Upper lobe of right lung (tissue), 1 donor: ENCODE results near the gene PDCD1LG2. TPM values are rescaled to one million over a fixed set of nuclear protein-coding genes. Genes with fewer than 3 reads are reported as not detected.

ENCODE experiments used
- ATAC-seq: fragments of 200-7000 bp; cut with Tn5 transposase; one replicate; pipeline ENCODE4 v1.9.1; 2020; ENCODE audit warnings: mild to moderate bottlenecking, moderate library complexity
- DNase-seq: peaks from one replicate; pipeline ENCODE4 v3.0.0-alpha.2; 2020
- H3K27ac ChIP-seq: fragments of 200-600 bp; one replicate; pipeline ENCODE4 v1.8.0; 2022
- H3K27me3 ChIP-seq: fragments of 200-600 bp; one replicate; pipeline ENCODE4 v1.8.0; 2022; ENCODE audit warnings: mild to moderate bottlenecking
- H3K36me3 ChIP-seq: fragments of 200-600 bp; one replicate; pipeline ENCODE4 v1.8.0; 2022
- H3K4me1 ChIP-seq: fragments of 200-600 bp; one replicate; pipeline ENCODE4 v1.8.0; 2022
- H3K4me3 ChIP-seq: fragments of 200-600 bp; one replicate; pipeline ENCODE4 v1.8.0; 2022; ENCODE audit warnings: mild to moderate bottlenecking
- H3K9me3 ChIP-seq: fragments of 200-600 bp; one replicate; pipeline ENCODE4 v1.8.0; 2022
- intact Hi-C: fragments of 100-400 bp; cut with DNase I; formaldehyde crosslinking; loops from one replicate; pipeline ENCODE4 v1.11.0; 2022
- total RNA-seq: library from RNA; stranded (reverse); fragmentation: NEBNext Ultra II Directional; extraction: Animal tissue kit (Norgen Biotek cat#: 25700); gene quantifications from one replicate; pipeline ENCODE4 v1.2.1, GENCODE V29; 2021
- TF ChIP-seq, protein P1 (sequence below): fragments of 200-600 bp; IDR thresholded peaks from one replicate; pipeline ENCODE4 v1.8.0; 2022; ENCODE audit warnings: antibody characterized with exemption
- donor health status: DM: no; HTN: yes; CAD: no; lungs with severe emphysema.

PDCD1LG2 gene
- total RNA-seq, 1 donor from 2014 or later, result 6.3 TPM

- H3K27me3 ChIP-seq, result no peaks in the 10 kb centered on the region
- no peak for DNase-seq
- H3K4me1 ChIP-seq, result no peaks in the 10 kb centered on the region
- no peaks in the 10 kb centered on the region for H3K36me3 ChIP-seq
- H3K9me3 ChIP-seq, result no peaks in the 10 kb centered on the region
- no peak overlapping the region for H3K27ac ChIP-seq
- TF ChIP-seq, protein P1, sequence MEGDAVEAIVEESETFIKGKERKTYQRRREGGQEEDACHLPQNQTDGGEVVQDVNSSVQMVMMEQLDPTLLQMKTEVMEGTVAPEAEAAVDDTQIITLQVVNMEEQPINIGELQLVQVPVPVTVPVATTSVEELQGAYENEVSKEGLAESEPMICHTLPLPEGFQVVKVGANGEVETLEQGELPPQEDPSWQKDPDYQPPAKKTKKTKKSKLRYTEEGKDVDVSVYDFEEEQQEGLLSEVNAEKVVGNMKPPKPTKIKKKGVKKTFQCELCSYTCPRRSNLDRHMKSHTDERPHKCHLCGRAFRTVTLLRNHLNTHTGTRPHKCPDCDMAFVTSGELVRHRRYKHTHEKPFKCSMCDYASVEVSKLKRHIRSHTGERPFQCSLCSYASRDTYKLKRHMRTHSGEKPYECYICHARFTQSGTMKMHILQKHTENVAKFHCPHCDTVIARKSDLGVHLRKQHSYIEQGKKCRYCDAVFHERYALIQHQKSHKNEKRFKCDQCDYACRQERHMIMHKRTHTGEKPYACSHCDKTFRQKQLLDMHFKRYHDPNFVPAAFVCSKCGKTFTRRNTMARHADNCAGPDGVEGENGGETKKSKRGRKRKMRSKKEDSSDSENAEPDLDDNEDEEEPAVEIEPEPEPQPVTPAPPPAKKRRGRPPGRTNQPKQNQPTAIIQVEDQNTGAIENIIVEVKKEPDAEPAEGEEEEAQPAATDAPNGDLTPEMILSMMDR, result no peak
- no peak for ATAC-seq
- H3K4me3 ChIP-seq, result no peak overlapping the region
- intact Hi-C loops, result loop anchor here (5.0 to 10.0 kb wide), 2 partner anchors 411 to 609 kb away; partner anchors contain the start of genes INSL6 and JAK2
These were observed 85.8 kb downstream of the PDCD1LG2 start for GRCh38 chr9:5596173-5596572.

DNA sequence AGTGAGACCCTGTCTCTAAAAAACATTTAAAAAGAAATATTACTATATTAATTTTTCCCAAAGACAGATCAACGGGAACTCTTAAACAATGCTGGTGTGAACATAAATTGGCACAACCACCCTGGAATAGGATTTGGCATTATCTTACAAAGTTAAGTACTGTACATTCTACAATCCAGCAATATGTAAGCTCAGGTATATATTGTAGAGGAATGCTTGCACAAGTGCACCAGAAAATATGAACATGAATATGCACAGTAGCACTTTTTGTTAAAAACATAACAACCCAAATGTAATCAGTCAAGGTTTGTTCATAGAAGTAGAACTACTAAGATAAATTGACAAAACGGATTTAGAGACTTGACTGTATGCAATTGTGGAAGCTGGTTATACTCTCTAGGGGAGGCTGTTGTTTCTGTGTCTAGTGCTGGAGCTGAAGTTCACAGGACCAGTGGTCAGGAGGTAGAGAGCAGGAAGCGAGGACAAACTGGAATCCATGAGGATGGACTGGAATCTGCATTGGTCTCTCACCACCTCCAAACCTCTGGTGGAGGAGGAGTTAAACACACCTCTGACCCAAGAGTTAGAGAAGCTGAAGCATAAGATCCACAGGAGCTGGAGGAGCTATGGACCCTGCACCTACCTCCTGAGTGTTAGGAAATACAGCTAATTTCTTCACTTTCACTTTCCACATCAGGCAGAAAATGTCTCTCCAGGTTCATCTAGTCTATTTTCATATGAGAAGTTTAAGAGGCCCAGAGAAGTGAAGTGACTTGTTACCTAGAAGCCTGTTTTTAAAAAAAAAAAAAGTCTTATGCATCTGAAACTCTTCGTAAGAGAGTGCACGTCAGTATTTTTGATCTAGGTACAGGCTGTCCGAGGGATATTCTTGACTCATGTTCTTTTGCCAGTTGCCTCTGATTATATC, 98.2 kb downstream of the PDCD1LG2 start:
- peak; percentile 84 for ATAC-seq
- TF ChIP-seq, protein P1, result no peak
- no peaks in the 10 kb centered on the region for H3K27me3 ChIP-seq
- peak overlapping the region; percentile 79 for H3K27ac ChIP-seq
- H3K4me1 ChIP-seq, result peaks cover 8% of the 10 kb centered on the region
- DNase-seq, result no peak
- H3K4me3 ChIP-seq, result peak overlapping the region; percentile 49
- no peaks in the 10 kb centered on the region for H3K36me3 ChIP-seq
- H3K9me3 ChIP-seq, result no peaks in the 10 kb centered on the region
- intact Hi-C loops, result no loop called here

DNA sequence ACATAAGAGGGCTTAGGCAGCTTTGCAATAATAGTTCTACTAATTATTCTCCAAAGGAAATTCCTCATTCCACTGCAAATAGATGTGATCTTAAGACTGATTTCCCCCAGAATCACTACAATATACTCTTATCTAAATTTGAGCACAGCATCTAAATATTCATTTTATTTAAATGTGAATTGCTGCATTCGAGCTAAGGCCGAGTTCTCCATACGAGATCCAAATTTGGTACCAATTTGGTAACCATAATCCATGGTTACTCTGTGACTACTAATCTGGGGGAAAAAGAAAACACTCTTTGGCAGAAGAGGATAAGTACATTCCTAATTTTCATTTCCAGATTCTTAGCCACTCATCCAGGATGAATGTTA, 98.9 kb downstream of the PDCD1LG2 start:
- Histone ChIP-seq H3K27me3 (no peaks in the 10 kb centered on the region), H3K36me3 (no peaks in the 10 kb centered on the region), H3K9me3 (no peaks in the 10 kb centered on the region), H3K4me3 (peak overlapping the region; percentile 49), H3K4me1 (peaks cover 8% of the 10 kb centered on the region), H3K27ac (peak overlapping the region; percentile 79)
- DNase-seq, result no peak
- TF ChIP-seq, protein P1, result no peak
- intact Hi-C loops, result no loop called here
- no peak for ATAC-seq

DNA sequence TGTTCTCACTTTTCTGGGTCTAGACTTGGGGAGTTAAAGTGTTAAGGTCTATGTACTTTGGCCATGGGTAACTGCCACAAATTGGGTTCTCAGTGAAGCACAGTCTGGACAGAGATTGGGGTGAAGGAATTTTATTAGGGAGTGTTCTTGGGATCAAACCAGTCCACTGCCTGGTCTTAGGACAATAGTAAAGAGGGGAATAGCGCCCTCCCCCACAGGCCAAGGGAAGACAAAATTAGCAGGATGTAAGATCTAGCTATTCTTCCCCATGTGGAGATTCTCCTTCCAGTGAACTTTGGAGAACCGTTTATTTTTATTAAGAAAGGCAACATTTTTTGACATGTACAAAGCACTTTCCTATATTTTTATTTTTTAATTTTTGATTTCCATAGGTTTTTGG, 100.2 kb downstream of the PDCD1LG2 start:
- TF ChIP-seq, protein P1, result no peak
- Histone ChIP-seq H3K27me3 (no peaks in the 10 kb centered on the region), H3K27ac (no peak overlapping the region), H3K9me3 (no peaks in the 10 kb centered on the region), H3K36me3 (no peaks in the 10 kb centered on the region), H3K4me1 (peaks cover 8% of the 10 kb centered on the region), H3K4me3 (no peak overlapping the region)
- intact Hi-C loops, result no loop called here
- ATAC-seq (no peak), DNase-seq (no peak)

- H3K4me3 ChIP-seq, result no peak overlapping the region
- DNase-seq, result no peak
- H3K36me3 ChIP-seq, result no peaks in the 10 kb centered on the region
- ATAC-seq, result no peak
- H3K4me1 ChIP-seq, result peaks cover 8% of the 10 kb centered on the region
- H3K9me3 ChIP-seq, result no peaks in the 10 kb centered on the region
- TF ChIP-seq, protein P1, result no peak
- intact Hi-C loops, result no loop called here
- no peaks in the 10 kb centered on the region for H3K27me3 ChIP-seq
- H3K27ac ChIP-seq, result no peak overlapping the region
These were observed 101.2 kb downstream of the PDCD1LG2 start for GRCh38 chr9:5611321-5612184.
